Nucleus accumbens (tissue), 56 donors: ENCODE results near the gene SMYD5.
"Not testable (repeated sequence)": the region's sequence is repeated elsewhere in the genome, so short reads cannot be mapped to it uniquely, and the experiment has no call there.

Experiments
- DNase-seq, 56 donors: peaks; one replicate each; lab custom pipeline; 2025; lab: John Stamatoyannopoulos, UW

SMYD5 gene

GRCh38 chr2:73214120-73215035 is at the start of gene SMYD5:
TSS of gene SMYD5 (plus strand) at chr2:73214245. CDS start at chr2:73214267, 22 bp downstream.
- DNase-seq, result peak in 54 of 56 donors; percentile 30 to 90 (median 72)

GRCh38 chr2:73165978-73166377 is 48.1 kb upstream of the SMYD5 start:
- not testable (repeated sequence) for DNase-seq

- DNase-seq, result not testable (repeated sequence)
Measured at GRCh38 chr2:73166813-73167212, 47.2 kb upstream of the SMYD5 start.

- not testable (repeated sequence) for DNase-seq
Measured at GRCh38 chr2:73168348-73168747, 45.7 kb upstream of the SMYD5 start.

GRCh38 chr2:73170341-73170740 is 43.7 kb upstream of the SMYD5 start:
- not testable (repeated sequence) for DNase-seq

GRCh38 chr2:73172963-73173362 is 41.1 kb upstream of the SMYD5 start:
- peak in 23 of 56 donors; percentile 3 to 61 (median 29) for DNase-seq

GRCh38 chr2:73173781-73174180 is 40.3 kb upstream of the SMYD5 start:
- DNase-seq, result no peak

- no peak for DNase-seq
Measured at GRCh38 chr2:73174244-73174643, 39.8 kb upstream of the SMYD5 start.

GRCh38 chr2:73174941-73175662 is 38.9 kb upstream of the SMYD5 start:
- DNase-seq, result no peak

GRCh38 chr2:73175663-73176204 is 38.3 kb upstream of the SMYD5 start:
- DNase-seq, result peak in 31 of 56 donors; percentile 5 to 72 (median 32)

GRCh38 chr2:73176205-73176880 is 37.7 kb upstream of the SMYD5 start:
- no peak for DNase-seq

- DNase-seq, result peak in 54 of 56 donors; percentile 25 to 94 (median 72)
Measured at GRCh38 chr2:73176881-73177644, 37.0 kb upstream of the SMYD5 start.

- no peak for DNase-seq
Measured at GRCh38 chr2:73177645-73178255, 36.3 kb upstream of the SMYD5 start.

- DNase-seq, result no peak
Measured at GRCh38 chr2:73185965-73186364, 28.1 kb upstream of the SMYD5 start.

GRCh38 chr2:73187549-73187948 is 26.5 kb upstream of the SMYD5 start:
- no peak for DNase-seq

GRCh38 chr2:73197579-73197978 is 16.5 kb upstream of the SMYD5 start:
- no peak for DNase-seq

GRCh38 chr2:73200281-73200680 is 13.8 kb upstream of the SMYD5 start:
- DNase-seq, result not testable (repeated sequence)

GRCh38 chr2:73202156-73203054 is 11.6 kb upstream of the SMYD5 start, which contains the start of gene NOTO:
TSS of gene NOTO (plus strand) at chr2:73202574. CDS start at chr2:73202667, 93 bp downstream.
- no peak for DNase-seq
